HG03439 (cell line): ENCODE measurements around the gene SHBG.
A peak's percentile ranks its signal among the peaks of the same experiment; 100 is the strongest.
"Not testable (repeated sequence)": the region's sequence is repeated elsewhere in the genome, so short reads cannot be mapped to it uniquely, and the experiment has no call there.

ENCODE experiments used
- ATAC-seq: cut with Tn5 transposase; IDR thresholded peaks from one replicate; pipeline ENCODE4 v1.9.1; 2021; ENCODE audit warnings: mild to moderate bottlenecking, moderate library complexity; ENCODE audit not compliant: unreplicated experiment

Gene SHBG

GRCh38 chr17:7611635-7612293 is 18.2 kb upstream of the SHBG start:
- ATAC-seq, result no peak

- no peak for ATAC-seq
Observed at GRCh38 chr17:7612294-7612640, 17.7 kb upstream of the SHBG start.

- ATAC-seq, result peak; percentile 2
Observed at GRCh38 chr17:7613769-7614424, 16.0 kb upstream of the SHBG start.

- peak; percentile 92 for ATAC-seq
Observed at GRCh38 chr17:7614425-7615264, 15.3 kb upstream of the SHBG start, which contains the start of gene FXR2. TSS of gene FXR2 (minus strand) at chr17:7614897. CDS start at chr17:7614532, 365 bp downstream.

GRCh38 chr17:7615265-7615747 is 14.6 kb upstream of the SHBG start:
- no peak for ATAC-seq

- ATAC-seq, result no peak
Observed at GRCh38 chr17:7618608-7619007, 11.3 kb upstream of the SHBG start.

- ATAC-seq, result no peak
Observed at GRCh38 chr17:7620835-7621234, 9.1 kb upstream of the SHBG start.

GRCh38 chr17:7623661-7624060 is 6.3 kb upstream of the SHBG start:
- ATAC-seq, result no peak

- not testable (repeated sequence) for ATAC-seq
Observed at GRCh38 chr17:7625749-7626148, 4.2 kb upstream of the SHBG start.

- no peak for ATAC-seq
Observed at GRCh38 chr17:7626307-7626706, 3.6 kb upstream of the SHBG start.

- no peak for ATAC-seq
Observed at GRCh38 chr17:7626956-7627249, 3.0 kb upstream of the SHBG start.

GRCh38 chr17:7627250-7628121 is 2.4 kb upstream of the SHBG start, which contains the start of gene SAT2:
TSS of gene SAT2 (minus strand) at chr17:7627821. CDS start at chr17:7627635, 186 bp downstream.
- ATAC-seq, result peak; percentile 76

GRCh38 chr17:7631398-7632380 is 1.8 kb downstream of the SHBG start:
- ATAC-seq, result no peak

- no peak for ATAC-seq
Observed at GRCh38 chr17:7632492-7632894, 2.6 kb downstream of the SHBG start.

- ATAC-seq, result no peak
Observed at GRCh38 chr17:7633093-7633492, 3.2 kb downstream of the SHBG start.

- no peak for ATAC-seq
Observed at GRCh38 chr17:7634384-7634783, 4.4 kb downstream of the SHBG start.

- ATAC-seq, result no peak
Observed at GRCh38 chr17:7636163-7636562, 6.2 kb downstream of the SHBG start.

GRCh38 chr17:7640783-7641182 is 10.8 kb downstream of the SHBG start:
- no peak for ATAC-seq

GRCh38 chr17:7641635-7642034 is 11.7 kb downstream of the SHBG start:
- ATAC-seq, result not testable (repeated sequence)

GRCh38 chr17:7644775-7645174 is 14.8 kb downstream of the SHBG start:
- no peak for ATAC-seq
